BJ (cell line): ENCODE measurements around the gene BCAR3. TPM values are rescaled to one million over a fixed set of nuclear protein-coding genes. Genes with fewer than 3 reads are reported as not detected.

Experiments
- CTCF ChIA-PET: fragments of 350-600 bp; formaldehyde crosslinking; extraction: SDS; loops from one replicate; lab custom pipeline; 2021; ENCODE audit warnings: antibody characterized with exemption, inconsistent platforms; lab: Yijun Ruan, JAX
- POLR2A ChIA-PET: fragments of 300-600 bp; sonication (Branson Sonifier 250); formaldehyde crosslinking; extraction: SDS; loops from one replicate; lab custom pipeline; 2021; ENCODE audit warnings: antibody characterized with exemption; lab: Charles Lee
- DNase-seq: peaks from one replicate; pipeline ENCODE4 v3.0.0-alpha.2; 2011; ENCODE audit warnings: low read depth
- H3K27me3 ChIP-seq: 2 replicates; pipeline ENCODE4 v1.6.0; 2011; ENCODE audit warnings: low read length; ENCODE audit not compliant: control insufficient read depth, insufficient read depth
- H3K36me3 ChIP-seq: 2 replicates; pipeline ENCODE4 v1.5.1; 2011; ENCODE audit warnings: low read length; ENCODE audit not compliant: control insufficient read depth, insufficient read depth
- H3K4me3 ChIP-seq: 2 replicates; pipeline ENCODE4 v1.5.1; 2011; ENCODE audit warnings: low read depth, mild to moderate bottlenecking, control low read depth, low read length
- polyA plus RNA-seq: library from polyadenylated mRNA; depleted of rRNA; stranded (reverse); fragments of >200 nt; gene quantifications from 2 replicates; pipeline ENCODE4 v1.2.3, GENCODE V29; 2011
- TF ChIP-seq, protein P1 (sequence below): IDR thresholded peaks from 2 replicates; pipeline ENCODE4 v1.5.1; 2011; ENCODE audit warnings: low read depth, mild to moderate bottlenecking, control low read depth, inconsistent platforms, low read length, moderate library complexity; ENCODE audit not compliant: insufficient read depth

BCAR3 gene
- polyA plus RNA-seq, 1 experiment: 31.7 TPM

DNA sequence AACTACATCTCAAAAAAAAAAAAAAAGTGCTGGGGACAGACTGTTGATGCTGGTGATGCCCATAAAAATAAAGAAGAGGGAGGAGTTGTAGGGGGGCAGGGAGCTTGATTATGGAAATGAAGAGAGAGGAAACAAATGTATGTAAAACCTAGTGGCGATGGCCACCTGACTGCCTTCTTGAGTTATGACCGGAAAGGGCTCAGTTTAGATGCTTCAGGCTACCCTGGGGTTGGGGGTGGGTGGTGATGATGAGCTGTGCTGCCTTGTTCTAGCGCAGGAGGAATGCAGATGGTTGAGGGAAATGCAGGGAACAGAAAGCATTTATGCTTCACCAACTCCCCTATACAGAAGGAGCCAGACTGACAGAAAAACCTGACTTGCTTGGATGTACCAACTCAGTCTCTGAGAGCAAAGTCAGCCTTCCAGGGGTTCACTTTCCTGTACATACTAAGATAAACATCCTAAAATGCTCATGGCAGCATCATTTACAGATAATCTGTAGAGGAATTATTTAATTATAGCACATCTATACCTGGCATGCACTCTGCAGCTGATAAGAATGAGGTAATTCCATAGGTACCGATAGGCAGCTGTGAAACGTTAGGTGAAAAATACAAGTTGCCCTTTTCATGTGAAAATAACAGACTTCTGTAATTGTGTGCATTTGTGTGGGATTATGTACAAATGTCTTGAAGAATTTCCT, 8.0 kb upstream of the BCAR3 start:
- POLR2A ChIA-PET: no interaction called here
- Histone ChIP-seq H3K4me3 (no peak overlapping the region), H3K36me3 (no peaks in the 10 kb centered on the region), H3K27me3 (no peaks in the 10 kb centered on the region)
- no peak for DNase-seq
- CTCF ChIA-PET: interaction anchor here (1.1 to 3.1 kb wide), 2 partner anchors 9 to 40 kb away, joined by 3 to 14 read pairs; partner anchors contain the start of gene BCAR3
- TF ChIP-seq, protein P1, sequence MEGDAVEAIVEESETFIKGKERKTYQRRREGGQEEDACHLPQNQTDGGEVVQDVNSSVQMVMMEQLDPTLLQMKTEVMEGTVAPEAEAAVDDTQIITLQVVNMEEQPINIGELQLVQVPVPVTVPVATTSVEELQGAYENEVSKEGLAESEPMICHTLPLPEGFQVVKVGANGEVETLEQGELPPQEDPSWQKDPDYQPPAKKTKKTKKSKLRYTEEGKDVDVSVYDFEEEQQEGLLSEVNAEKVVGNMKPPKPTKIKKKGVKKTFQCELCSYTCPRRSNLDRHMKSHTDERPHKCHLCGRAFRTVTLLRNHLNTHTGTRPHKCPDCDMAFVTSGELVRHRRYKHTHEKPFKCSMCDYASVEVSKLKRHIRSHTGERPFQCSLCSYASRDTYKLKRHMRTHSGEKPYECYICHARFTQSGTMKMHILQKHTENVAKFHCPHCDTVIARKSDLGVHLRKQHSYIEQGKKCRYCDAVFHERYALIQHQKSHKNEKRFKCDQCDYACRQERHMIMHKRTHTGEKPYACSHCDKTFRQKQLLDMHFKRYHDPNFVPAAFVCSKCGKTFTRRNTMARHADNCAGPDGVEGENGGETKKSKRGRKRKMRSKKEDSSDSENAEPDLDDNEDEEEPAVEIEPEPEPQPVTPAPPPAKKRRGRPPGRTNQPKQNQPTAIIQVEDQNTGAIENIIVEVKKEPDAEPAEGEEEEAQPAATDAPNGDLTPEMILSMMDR: no peak

DNA sequence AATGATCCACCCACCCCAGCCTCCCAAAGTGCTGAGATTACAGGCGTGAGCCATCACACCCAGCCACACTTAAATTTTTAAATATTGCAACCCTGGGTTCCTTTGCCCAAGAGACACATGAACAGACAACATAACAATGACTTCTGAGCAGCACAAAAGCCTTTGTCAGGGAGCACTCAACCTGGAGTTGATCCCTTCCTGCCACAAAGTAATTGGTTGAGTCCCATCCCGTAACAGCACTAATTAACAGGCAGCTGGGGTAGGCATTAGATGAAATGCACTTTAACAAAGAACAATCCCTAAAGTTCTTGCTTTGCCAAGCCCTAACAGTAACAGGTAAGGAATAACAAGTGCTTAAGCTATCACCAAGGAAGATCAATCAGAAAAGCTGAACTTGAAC, 5.9 kb upstream of the BCAR3 start:
- ChIA-PET CTCF (interaction anchor here (3.4 kb wide), 1 partner anchor 126 kb away, joined by 15 read pairs; no protein-coding TSS in a partner anchor), POLR2A (no interaction called here)
- TF ChIP-seq, protein P1: no peak
- Histone ChIP-seq H3K4me3 (no peak overlapping the region), H3K36me3 (no peaks in the 10 kb centered on the region), H3K27me3 (no peaks in the 10 kb centered on the region)
- DNase-seq: no peak

DNA sequence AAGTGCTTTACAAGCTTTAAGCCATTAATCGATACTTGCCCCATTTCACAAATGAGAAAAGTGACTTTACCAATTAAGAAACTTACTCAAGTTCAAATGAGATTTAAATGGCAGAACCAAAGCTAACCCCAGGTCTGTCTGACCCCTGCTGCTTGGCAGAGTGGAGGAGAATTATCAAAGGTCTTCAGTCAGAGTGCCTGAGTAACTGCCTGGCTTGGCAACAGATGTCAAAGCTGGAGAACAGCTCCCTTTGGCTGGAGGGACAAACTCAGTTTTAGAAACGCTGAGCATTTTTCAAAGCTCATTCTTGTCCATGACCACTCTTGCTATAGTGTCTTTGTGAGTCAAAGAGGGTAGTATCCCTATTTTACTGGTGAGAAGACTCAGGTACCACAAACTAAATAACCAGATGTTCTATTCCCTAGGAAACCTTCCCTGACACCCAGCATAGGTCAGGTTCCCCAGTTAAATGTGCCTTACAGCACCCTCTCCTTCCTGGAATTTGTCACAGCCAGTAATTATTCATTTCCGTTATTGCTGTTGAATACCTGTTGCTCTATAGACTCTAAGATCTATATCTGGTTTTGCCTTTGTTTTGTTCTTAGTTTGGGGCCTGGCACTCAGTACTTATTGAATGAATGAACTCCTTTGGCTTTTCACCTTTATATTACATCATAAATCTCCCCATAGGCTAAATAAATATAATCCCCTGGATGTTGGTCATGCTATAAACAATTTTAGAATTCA, 5.0 kb upstream of the BCAR3 start:
- TF ChIP-seq, protein P1: no peak
- no peak overlapping the region for H3K4me3 ChIP-seq
- no peak for DNase-seq
- POLR2A ChIA-PET: no interaction called here
- H3K27me3 ChIP-seq: no peaks in the 10 kb centered on the region
- CTCF ChIA-PET: interaction anchor here (1.2 to 3.4 kb wide), 2 partner anchors 14 to 127 kb away, joined by 3 to 15 read pairs; no protein-coding TSS in a partner anchor
- H3K36me3 ChIP-seq: no peaks in the 10 kb centered on the region

DNA sequence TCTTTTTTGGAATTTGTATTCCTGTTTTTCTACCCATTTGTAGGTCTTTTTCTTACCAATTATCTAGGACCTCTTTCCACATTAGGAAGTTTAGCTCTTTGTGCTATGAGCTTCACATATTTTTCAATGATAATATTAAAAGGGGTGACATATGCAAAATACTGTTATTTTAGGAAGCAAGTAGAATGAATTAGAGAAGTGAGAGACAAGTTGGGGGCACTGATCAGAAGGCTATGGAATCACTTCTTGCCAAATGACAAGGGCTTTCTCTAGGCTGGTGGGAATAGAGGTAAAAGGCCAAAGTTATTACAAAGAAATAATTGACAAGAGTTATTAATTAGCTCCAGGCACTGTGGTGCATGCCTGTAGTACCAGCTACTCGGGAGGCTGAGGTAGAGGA, 4.3 kb upstream of the BCAR3 start:
- Histone ChIP-seq H3K36me3 (no peaks in the 10 kb centered on the region), H3K27me3 (no peaks in the 10 kb centered on the region), H3K4me3 (no peak overlapping the region)
- ChIA-PET CTCF (interaction anchor here (1.2 to 3.4 kb wide), 3 partner anchors 13 to 128 kb away, joined by 3 to 15 read pairs (median 4); no protein-coding TSS in a partner anchor), POLR2A (no interaction called here)
- DNase-seq: no peak
- TF ChIP-seq, protein P1: no peak

DNA sequence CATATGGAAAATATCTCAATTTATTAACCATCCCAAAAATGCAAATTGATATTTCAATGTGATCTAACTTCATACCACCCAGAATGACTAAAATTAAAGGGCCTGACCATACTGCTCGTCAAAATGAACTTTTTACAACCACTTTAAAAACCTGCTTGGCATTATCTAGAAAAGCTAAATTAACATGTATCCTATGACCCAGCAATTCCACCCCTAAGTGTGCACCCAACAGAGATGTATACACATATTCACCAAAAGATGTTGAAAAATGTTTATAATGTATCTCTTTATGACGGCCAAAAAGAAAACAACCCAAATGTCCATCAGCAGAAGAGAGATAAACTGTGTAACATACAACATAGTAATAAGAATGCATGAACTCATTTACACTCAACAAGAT, 1.6 kb upstream of the BCAR3 start:
- CTCF ChIA-PET: interaction anchor here (1.0 to 6.7 kb wide), 3 partner anchors 9 to 131 kb away, joined by 3 to 74 read pairs (median 3); no protein-coding TSS in a partner anchor

More for the DNA sequence above, 1.6 kb upstream of the BCAR3 start:
- Histone ChIP-seq H3K36me3 (no peaks in the 10 kb centered on the region), H3K27me3 (no peaks in the 10 kb centered on the region), H3K4me3 (no peak overlapping the region)
- no peak for DNase-seq
- POLR2A ChIA-PET: no interaction called here
- TF ChIP-seq, protein P1: no peak
